ENCODE measurements around the gene TMEM9.

Gene TMEM9

DNA sequence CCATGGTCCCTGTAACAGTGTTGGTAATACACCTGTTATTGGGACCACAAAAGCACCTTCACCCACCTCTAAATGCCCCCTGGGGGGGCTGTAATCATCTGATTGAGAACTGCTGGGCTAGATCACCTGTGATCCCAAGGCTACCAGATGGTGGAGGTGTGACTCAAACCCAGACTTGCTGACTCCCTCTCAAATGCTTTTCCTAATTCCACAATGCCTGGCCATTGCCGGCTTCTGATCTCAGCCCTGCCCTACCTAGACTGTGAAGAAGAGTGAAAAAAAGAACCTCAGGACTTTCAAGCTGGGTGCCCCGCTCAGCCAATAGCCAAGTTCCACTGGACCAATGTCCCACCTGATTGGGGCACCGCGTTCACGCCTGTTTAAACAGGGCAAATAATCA is 9.6 kb downstream of the TMEM9 start:
- DNase-seq, result no peak

- no peak for DNase-seq
These were observed 10.3 kb downstream of the TMEM9 start for GRCh38 chr1:201143726-201144635.

DNA sequence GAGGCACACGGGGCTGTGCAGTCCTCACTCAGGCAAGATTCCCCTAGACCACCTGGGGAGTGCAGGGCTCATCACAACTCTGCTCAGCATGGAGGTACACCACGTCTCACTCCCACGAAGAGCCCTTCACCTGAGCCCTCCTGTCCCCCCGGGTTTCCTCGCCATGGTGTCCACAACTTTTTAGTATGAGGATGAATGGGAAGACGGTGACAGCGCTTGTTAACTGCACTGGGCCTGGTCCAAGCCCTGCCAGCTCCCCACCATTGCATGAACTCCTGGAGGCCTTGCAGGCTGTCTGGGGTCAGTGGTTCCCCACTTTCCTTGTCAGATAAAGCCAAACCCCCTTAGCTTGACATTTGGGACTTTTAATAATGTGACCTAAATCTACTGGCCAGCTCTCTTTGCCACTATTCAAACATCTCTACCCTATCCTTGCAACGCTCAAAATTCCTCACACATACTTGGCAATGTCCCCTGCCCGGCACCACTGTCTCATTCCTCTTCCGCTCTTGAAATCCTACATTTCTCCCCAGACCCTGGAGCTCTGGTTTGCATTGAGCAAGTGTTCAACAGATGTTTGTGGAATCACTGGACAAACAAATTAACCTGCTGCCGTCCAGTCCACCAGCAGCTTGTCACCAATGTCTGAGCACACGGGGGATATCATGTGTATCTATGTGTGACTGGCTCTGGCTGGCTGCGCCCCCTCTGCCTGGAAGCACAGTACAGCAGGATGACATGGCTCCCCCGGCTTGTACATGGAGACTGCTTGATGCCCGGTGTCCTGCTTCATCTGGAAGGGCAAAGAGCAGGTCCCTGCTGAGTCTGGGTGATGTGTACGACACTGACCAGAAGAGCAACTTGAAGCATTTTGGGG is 11.2 kb downstream of the TMEM9 start:
- no peak for DNase-seq

GRCh38 chr1:201142011-201142848 is 12.0 kb downstream of the TMEM9 start:
- DNase-seq, result no peak

DNA sequence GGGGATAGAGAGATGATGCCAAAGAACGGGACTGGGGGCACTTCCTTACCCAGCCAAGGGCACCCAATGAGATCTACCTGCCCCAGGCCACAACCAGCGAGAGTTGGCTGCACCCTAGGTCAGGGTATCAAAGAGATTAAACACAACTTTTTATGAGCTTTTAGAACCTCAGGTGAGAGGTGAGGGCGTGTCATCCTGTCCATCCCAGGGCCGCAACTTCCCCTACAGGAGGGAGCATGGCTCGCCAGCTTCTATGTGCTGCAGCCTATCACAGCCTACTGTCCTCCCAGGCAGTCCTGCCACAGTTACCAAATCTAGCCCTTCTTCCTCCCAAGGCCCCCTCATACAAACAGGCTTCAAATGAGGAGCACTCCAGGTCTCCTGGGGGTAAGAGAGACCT is 12.9 kb downstream of the TMEM9 start:
- no peak for DNase-seq

DNA sequence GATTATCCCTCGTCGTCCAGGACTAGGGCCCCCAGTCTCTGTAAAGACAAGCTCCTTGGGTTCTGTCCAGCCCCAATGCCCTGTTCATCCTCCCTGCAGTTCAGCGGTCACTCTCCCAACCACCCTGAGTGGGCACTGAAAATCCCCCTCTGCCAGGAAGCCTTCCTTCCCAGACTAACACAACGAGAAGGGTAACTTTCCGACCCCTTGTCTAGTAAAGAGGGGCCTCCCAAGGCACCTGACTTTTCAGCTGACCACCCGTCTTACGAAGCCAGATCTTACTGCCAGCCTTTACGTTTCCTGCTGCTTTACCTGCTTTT is 13.4 kb downstream of the TMEM9 start:
- no peak for DNase-seq

DNA sequence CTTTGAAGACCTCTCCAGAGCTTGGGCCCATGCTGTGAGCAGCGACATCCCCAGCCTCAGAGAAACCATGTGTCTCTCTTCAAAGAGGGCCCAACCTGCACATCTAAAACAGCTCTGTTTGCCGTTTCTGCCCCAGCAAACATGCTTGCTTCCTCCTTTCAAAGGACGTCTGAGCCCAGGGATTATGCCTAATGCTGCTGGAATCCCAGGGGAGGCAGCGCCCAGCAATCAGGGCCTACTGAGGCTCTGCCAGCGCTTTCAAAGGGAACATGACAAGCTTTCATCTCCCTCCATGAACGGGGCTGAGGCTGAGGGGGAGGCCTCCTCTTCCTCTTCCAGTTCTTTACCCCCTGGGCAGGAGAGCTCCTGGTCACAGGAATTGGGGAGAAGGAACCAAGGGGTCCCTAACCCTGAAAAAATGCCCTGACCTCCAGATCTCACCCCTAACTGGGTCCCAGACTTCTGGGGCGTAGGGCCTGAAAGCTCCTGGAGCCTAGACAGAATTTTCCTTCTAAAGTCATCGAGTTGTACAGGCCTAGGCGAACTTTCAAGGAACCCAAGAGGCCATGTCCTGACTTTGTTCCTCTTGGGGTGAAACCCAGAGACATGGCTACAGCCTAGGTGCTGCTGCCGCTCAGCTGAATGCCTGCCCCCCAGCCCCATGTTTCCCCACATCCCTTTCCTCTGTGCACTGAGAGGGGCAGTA is 13.9 kb downstream of the TMEM9 start:
- DNase-seq, result no peak

DNA sequence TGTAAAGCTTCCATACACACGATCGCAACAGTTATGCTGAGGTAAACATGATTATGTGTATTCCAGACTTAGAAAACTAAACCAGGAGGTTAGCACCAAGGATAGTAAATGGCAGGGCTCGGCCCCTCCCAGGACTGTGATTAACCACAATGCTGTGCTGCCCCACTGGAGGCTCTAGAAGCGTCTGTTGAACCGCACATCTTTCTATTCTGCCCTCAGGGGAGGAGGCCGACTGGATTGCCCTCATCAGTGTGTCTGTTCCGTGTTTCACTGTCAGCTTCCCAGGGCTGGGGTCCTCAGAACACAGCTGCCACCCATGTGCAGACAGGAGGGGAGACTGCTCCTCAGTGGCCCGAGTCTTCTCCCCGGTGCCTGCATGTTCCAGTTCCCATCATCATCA is 14.5 kb downstream of the TMEM9 start:
- DNase-seq, result no peak

GRCh38 chr1:201139306-201139705 is 15.0 kb downstream of the TMEM9 start:
- DNase-seq, result no peak

DNA sequence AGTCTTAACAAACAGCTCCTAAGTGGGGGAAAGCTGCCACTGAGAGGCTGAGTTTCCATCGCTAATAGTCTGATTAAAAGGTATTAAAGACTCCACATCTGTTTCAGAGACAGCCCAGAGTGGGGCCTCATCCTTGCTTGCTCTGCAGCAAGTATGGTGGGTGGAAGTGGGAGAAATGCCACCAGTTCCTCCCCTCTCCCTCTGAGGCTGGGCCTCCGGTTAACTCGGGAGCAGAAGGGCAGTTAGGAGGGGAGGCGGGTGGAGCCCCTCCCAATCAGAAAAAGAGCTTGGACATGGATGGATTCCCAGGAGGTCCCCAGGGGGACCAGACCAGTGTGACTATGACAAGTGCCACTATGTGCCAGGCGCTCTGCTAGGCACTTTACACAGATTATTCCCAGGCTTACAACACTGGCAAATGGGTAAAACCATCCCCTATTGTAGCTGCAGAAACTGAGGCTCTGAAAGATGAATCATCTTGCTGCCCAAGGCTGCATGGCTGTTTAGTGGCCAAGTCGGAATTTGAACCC is 15.9 kb downstream of the TMEM9 start:
- no peak for DNase-seq

- DNase-seq, result no peak
These were observed 16.5 kb downstream of the TMEM9 start for GRCh38 chr1:201137579-201138310.

DNA sequence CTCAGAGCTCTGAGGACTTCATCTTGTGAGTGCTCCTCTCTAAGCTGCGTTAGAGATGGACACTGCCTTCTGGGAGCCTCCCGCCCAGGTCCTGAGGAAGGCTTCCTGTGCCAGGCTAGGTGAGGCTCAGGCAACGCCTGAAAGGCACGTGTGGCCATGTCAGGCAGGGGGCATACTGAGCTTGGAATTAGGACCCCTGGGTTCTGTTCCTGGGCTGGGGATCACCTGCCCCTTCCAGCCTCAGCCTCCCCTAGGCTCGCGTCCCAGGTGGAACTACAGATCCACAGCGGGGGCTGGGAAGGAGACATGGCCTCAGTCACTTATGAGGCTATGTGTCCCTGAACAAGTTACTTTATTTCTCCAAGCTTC is 17.3 kb downstream of the TMEM9 start:
- DNase-seq, result no peak

- no peak for DNase-seq
These were observed 17.8 kb downstream of the TMEM9 start for GRCh38 chr1:201136355-201137023.

DNA sequence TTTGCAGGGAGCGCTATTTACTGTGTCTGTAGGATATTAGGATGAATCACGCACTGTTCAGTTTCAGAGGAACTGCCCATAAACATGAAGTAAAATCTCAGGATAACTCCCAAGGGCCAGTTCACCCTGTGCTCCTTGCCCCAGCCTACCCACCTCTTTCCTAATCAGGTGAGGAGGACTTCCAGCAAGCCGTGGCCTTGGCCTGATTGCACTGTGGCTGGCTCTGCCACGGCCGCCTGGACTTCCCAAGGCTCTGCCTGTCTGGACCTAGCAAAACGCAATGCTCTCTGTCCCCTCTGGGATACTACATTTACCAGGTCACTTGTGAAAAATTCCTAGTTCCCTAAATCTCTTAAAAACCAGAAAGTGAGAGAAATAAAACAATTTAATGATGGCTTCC is 19.9 kb downstream of the TMEM9 start:
- DNase-seq, result no peak

DNA sequence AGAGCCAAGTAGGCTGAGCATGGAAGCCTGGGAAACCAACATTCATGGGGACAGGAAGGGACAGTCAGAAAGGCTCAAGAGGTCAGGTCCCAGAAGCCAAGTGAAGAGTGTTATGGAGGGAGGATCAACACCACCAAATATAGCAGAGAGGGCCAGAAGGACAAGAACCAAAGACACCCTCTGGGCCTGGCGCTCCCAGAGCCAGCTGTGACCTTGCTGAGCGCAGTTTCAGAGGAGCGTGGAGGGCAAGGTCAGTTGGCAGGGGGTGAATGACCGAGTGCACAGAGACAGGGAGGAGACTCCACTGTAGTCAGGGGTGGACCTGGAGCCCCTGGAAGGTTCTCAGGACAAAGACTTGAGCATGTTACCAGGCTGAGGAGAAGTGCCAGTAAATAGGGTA is 22.9 kb downstream of the TMEM9 start:
- DNase-seq, result no peak

GRCh38 chr1:201128962-201129361 is 25.3 kb downstream of the TMEM9 start:
- DNase-seq, result no peak

GRCh38 chr1:201128476-201128875 is 25.8 kb downstream of the TMEM9 start:
- DNase-seq, result no peak

GRCh38 chr1:201127755-201128455 is 26.4 kb downstream of the TMEM9 start:
- no peak for DNase-seq

DNA sequence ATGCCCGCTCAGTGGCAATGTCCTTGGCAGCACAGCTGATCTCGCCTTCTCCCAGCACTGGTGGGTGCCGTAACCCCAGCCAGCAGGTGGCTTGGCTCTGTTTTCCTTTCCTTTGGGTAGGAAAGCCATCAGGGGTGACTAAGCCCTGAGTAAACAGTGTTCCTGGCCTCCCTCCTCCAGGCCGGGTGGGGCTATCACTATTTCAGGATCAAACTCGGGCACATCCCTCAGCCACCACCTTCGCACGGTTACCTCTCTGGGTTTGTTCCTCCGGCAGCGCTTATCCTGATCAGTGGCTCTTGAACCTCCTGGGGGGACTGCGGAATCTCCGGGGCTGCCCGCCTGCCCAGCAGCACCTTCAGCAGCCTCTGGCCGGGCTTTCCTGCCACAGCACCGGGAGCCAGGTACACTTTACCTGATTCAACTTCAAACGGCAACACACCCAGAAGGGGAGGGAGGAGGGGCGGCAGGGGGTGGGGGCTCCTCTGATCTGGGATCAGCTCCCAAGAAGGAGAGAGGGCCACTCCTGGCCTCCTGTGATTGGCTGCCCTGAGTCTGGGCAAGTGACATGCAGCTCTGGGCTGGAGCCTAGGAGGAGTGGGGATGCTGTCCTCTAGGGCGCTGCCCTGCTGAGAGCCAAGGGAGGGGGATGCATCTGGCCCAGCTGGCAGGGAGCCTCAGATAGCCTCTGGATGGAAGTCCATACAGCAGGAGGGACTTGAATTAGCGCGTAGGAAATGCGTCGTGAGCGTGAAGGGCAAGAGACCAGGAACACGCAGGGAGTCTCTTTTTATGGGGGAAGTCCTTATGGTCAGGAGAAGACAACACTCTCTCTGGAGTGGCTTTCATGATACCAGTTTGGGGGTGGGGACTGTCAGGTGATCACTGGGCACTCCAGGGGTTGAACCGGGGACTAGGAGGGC is 27.2 kb downstream of the TMEM9 start, which contains the start of gene ASCL5:
TSS of gene ASCL5 (minus strand) at position 353 of the 923 bp plus-strand sequence. CDS start 11,812 bp downstream, outside the sequence.
- no peak for DNase-seq
